IPS-18a (cell line): ENCODE measurements around the gene PGLYRP2.

Source experiments
- H3K27ac ChIP-seq: one replicate; pipeline ENCODE4 v1.5.1; 2013; ENCODE audit warnings: low read length
- H3K27me3 ChIP-seq: one replicate; pipeline ENCODE4 v1.6.1; 2013; ENCODE audit warnings: mild to moderate bottlenecking, low read length; ENCODE audit not compliant: control insufficient read depth, insufficient read depth
- H3K36me3 ChIP-seq: one replicate; pipeline ENCODE4 v1.6.1; 2013; ENCODE audit warnings: low read depth, low read length; ENCODE audit not compliant: control insufficient read depth
- H3K4me1 ChIP-seq: one replicate; pipeline ENCODE4 v1.6.1; 2013; ENCODE audit warnings: low read depth, low read length; ENCODE audit not compliant: control insufficient read depth
- H3K4me3 ChIP-seq: one replicate; pipeline ENCODE4 v1.5.1; 2013; ENCODE audit warnings: low read length
- H3K9ac ChIP-seq: one replicate; pipeline ENCODE4 v1.6.1; 2013; ENCODE audit warnings: mild to moderate bottlenecking, low read length, moderate library complexity
- H3K9me3 ChIP-seq: one replicate; pipeline ENCODE4 v1.6.1; 2013; ENCODE audit warnings: low read depth, low read length; ENCODE audit not compliant: control insufficient read depth

PGLYRP2 gene

DNA sequence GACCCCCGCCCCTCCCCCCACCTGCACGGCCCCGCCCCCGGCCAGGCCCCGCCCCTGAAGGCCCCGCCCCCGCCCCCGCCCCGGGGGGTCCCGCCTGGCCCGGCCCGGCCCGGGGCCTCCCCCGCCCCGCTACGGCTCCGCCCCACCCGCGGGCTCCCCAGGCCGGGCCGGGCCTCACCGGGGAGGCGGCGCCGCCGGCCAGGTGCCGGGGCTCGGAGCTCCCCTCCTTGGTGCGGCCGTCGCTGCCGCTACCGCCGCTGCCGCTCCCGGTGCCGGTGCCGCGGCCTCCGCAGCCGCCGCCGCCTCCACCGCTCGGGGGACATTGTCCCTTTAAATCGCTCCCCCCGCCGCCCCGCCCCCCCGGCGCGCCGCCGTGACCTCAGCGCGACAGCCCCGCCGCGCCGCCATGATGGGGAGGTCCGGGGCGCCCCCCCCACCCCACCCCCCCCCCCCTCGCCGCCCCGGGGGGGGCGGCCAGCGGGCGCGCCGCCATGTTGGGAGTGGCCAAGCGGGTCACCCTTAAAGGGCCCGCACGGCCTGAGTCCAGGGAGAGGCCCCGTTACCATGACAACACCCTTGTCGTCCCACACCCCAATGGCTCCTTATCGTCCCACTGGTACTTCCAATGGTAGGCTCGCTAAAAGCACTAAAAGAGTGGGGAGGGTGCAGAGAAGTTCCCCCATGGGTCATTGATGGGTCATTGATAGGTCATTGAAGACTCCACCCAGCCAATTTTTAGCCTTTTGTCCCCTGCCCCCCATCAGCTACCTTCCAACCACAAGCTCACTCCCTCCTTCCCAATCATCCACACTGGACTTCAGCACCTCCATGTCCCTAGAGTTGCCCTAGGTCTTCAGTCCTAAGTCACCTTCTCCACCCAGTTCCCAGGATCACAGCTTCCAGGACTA is 29.4 kb downstream of the PGLYRP2 start, which contains the start of gene WIZ:
Gene WIZ, minus strand, starts transcription at position 337 of the 908 bp plus-strand sequence. CDS start 1,649 bp downstream, outside the sequence.
- Histone ChIP-seq H3K4me3 (peak within 1 kb of the TSS; percentile 64), H3K4me1 (peaks cover 7% of the 10 kb centered on the region), H3K36me3 (no peaks in the 10 kb centered on the region), H3K9ac (no peak within 1 kb of the TSS), H3K9me3 (no peaks in the 10 kb centered on the region), H3K27me3 (peaks cover 22% of the 10 kb centered on the region), H3K27ac (no peak within 1 kb of the TSS)

GRCh38 chr19:15448778-15449619 is 30.3 kb downstream of the PGLYRP2 start:
- H3K36me3 ChIP-seq = no peaks in the 10 kb centered on the region
- no peaks in the 10 kb centered on the region for H3K9me3 ChIP-seq
- H3K4me3 ChIP-seq = peak overlapping the region; percentile 64
- H3K9ac ChIP-seq = no peak overlapping the region
- peaks cover 14% of the 10 kb centered on the region for H3K27me3 ChIP-seq
- H3K4me1 ChIP-seq = peaks cover 7% of the 10 kb centered on the region
- no peak overlapping the region for H3K27ac ChIP-seq

DNA sequence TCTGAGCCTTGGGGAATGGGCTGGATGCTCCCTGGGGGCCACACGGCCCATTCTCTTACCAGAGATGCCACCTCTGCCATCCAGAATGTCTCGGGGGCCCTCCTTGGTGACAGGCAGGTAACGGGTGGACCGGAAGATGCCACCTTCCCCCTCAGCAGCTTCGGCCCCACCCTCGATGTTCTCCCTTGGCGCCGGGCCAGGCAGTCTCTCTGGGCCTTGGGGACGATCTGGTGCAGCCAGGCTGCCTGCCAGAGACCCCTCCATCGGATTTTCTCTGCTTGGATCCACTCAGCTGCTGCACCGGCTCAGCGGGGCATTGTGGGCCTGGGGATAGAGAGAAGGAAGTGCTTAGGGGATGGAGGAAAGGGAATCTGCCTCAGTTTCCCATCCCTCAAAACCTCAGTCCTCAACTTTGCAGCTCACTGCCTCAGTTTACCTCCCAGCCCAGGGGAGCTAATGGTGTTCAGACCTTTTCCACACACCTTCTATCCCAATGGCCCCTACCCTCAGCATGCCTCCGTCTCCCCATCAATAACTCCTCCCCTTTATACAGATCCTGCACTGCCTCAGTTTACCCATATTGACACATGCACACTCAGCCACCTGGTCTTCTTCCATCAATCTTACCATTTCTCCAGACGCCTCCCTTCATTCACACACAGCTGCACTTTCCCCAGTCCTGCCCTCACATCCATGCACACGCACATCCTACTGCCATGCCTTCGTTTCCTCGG is 31.1 kb downstream of the PGLYRP2 start:
- H3K27me3 ChIP-seq = peaks cover 6% of the 10 kb centered on the region
- no peak overlapping the region for H3K27ac ChIP-seq
- no peaks in the 10 kb centered on the region for H3K9me3 ChIP-seq
- H3K36me3 ChIP-seq = no peaks in the 10 kb centered on the region
- H3K4me1 ChIP-seq = peaks cover 7% of the 10 kb centered on the region
- H3K9ac ChIP-seq = no peak overlapping the region
- H3K4me3 ChIP-seq = peak overlapping the region; percentile 64

DNA sequence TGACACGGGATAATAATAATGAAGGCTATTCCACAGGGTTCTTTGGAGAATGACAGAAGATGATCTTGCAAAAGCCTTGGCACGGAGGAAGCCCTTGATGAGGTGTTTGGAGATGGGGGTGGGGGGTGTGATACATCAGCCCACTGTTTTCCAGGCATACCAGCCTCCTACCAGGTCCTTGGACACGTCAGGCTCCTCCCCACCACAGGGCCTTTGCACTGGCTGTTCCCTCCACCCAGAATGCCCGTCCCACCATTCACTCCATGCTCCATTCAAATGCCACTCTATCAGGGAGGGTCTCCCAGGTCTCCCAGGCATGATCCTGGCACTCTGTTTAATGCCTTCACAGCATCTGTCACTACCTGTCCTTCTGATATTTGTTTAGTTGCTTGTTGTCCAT is 32.2 kb downstream of the PGLYRP2 start:
- Histone ChIP-seq H3K9me3 (no peaks in the 10 kb centered on the region), H3K27me3 (no peaks in the 10 kb centered on the region), H3K4me3 (no peak overlapping the region), H3K27ac (no peak overlapping the region), H3K4me1 (peaks cover 7% of the 10 kb centered on the region), H3K36me3 (no peaks in the 10 kb centered on the region), H3K9ac (no peak overlapping the region)

GRCh38 chr19:15445807-15446376 is 33.4 kb downstream of the PGLYRP2 start:
- Histone ChIP-seq H3K4me1 (peaks cover 7% of the 10 kb centered on the region), H3K9me3 (no peaks in the 10 kb centered on the region), H3K36me3 (no peaks in the 10 kb centered on the region), H3K9ac (no peak overlapping the region), H3K27me3 (no peaks in the 10 kb centered on the region), H3K4me3 (no peak overlapping the region), H3K27ac (no peak overlapping the region)

GRCh38 chr19:15445227-15445605 is 34.1 kb downstream of the PGLYRP2 start:
- Histone ChIP-seq H3K4me3 (no peak overlapping the region), H3K27me3 (no peaks in the 10 kb centered on the region)

DNA sequence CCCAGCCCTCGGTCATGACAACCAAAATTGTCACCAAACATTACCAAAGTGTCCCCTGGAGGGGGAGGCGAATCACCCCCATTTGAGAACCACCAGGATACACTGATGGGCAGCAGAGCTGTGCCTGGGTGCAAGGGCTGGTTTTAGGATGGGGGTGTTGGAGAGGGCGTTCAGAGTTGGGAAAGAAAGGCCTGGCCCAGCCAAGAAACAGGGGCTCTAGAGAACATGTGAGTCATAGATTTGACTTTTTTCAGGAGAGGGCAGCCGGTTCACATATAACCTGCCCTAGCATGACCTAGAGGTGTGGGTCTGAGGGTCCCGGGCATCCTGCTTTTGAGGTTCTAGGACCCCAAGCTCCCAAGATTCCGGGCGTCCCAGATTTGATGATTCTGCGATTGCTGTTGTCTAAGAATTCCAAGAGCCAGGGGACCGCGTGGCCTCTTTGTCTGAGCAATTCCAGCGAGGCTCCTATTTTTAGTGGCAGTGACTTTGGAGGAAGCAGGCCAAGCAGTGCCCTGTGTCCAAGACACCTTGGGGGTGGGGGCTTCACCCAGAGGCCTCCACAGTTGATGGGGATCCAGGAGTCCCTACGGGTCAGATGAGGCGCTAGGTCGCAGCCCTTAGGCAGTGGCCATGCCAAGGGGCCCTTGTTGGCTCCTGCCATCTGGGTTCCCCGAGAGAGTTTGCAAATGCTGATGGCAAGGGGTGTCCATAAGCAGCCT is 34.6 kb downstream of the PGLYRP2 start:
- H3K4me1 ChIP-seq = peaks cover 7% of the 10 kb centered on the region
- H3K27me3 ChIP-seq = no peaks in the 10 kb centered on the region
- H3K9me3 ChIP-seq = no peaks in the 10 kb centered on the region
- no peak overlapping the region for H3K27ac ChIP-seq
- H3K36me3 ChIP-seq = no peaks in the 10 kb centered on the region
- no peak overlapping the region for H3K9ac ChIP-seq
- H3K4me3 ChIP-seq = no peak overlapping the region

More at GRCh38 chr19:15445227-15445605, 34.1 kb downstream of the PGLYRP2 start:
- H3K36me3 ChIP-seq = no peaks in the 10 kb centered on the region
- H3K4me1 ChIP-seq = peaks cover 7% of the 10 kb centered on the region
- H3K9ac ChIP-seq = no peak overlapping the region
- no peaks in the 10 kb centered on the region for H3K9me3 ChIP-seq
- H3K27ac ChIP-seq = no peak overlapping the region

- Histone ChIP-seq H3K9ac (no peak overlapping the region), H3K36me3 (no peaks in the 10 kb centered on the region), H3K27ac (no peak overlapping the region), H3K9me3 (no peaks in the 10 kb centered on the region), H3K4me1 (peaks cover 5% of the 10 kb centered on the region), H3K4me3 (no peak overlapping the region), H3K27me3 (no peaks in the 10 kb centered on the region)
Observed at GRCh38 chr19:15443838-15444237, 35.5 kb downstream of the PGLYRP2 start.

- H3K9ac ChIP-seq = no peak overlapping the region
- H3K36me3 ChIP-seq = no peaks in the 10 kb centered on the region
- H3K9me3 ChIP-seq = no peaks in the 10 kb centered on the region
- no peak overlapping the region for H3K27ac ChIP-seq
- H3K27me3 ChIP-seq = no peaks in the 10 kb centered on the region
- H3K4me3 ChIP-seq = no peak overlapping the region
- no peaks in the 10 kb centered on the region for H3K4me1 ChIP-seq
Observed at GRCh38 chr19:15443325-15443724, 36.0 kb downstream of the PGLYRP2 start.

GRCh38 chr19:15442142-15442920 is 37.0 kb downstream of the PGLYRP2 start:
- Histone ChIP-seq H3K4me1 (no peaks in the 10 kb centered on the region), H3K9me3 (no peaks in the 10 kb centered on the region), H3K27me3 (no peaks in the 10 kb centered on the region), H3K27ac (no peak overlapping the region), H3K36me3 (no peaks in the 10 kb centered on the region), H3K9ac (no peak overlapping the region), H3K4me3 (no peak overlapping the region)
